Smooth muscle cell of bladder (primary cell): ENCODE results near the gene CYP2R1. TPM values are rescaled to one million over a fixed set of nuclear protein-coding genes. Genes with fewer than 3 reads are reported as not detected.

Experiments
- total RNA-seq: library from RNA; depleted of rRNA; stranded (reverse); fragments of >200 nt; gene quantifications from 2 replicates; pipeline ENCODE4 v1.2.3, GENCODE V29; 2014

The CYP2R1 gene, protein sequence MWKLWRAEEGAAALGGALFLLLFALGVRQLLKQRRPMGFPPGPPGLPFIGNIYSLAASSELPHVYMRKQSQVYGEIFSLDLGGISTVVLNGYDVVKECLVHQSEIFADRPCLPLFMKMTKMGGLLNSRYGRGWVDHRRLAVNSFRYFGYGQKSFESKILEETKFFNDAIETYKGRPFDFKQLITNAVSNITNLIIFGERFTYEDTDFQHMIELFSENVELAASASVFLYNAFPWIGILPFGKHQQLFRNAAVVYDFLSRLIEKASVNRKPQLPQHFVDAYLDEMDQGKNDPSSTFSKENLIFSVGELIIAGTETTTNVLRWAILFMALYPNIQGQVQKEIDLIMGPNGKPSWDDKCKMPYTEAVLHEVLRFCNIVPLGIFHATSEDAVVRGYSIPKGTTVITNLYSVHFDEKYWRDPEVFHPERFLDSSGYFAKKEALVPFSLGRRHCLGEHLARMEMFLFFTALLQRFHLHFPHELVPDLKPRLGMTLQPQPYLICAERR
- 3.7 and 6.4 TPM in 2 replicates for total RNA-seq

DNA sequence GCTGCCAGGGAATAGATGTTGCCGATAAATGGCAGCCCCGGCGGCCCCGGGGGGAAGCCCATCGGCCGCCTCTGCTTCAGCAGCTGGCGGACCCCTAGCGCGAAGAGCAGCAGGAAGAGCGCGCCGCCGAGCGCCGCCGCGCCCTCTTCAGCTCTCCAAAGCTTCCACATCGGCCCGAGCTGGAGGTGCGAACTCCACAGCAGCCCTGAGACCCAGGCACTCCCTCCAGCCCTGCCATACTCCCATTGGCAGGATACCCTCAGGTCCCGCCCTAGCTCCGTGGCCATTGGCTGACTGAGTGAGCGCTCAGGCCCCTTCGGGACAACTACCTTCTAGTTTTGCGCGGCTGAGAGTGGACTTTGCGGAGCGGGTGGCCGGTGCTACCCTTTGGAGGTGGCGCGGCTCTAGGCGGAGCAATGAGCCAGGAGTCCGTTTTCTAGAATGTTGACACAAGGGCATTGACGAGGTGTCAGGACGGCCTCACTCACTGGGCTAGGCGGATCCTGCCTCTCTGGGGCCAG lies at the start of gene CYP2R1:
TSS of gene CYP2R1 (minus strand) at position 196 of the 521 bp plus-strand sequence. CDS start at position 170, 26 bp downstream.

Other genes with a start within 250 kb of the CYP2R1 start
- 1.4 and 3.1 TPM in 2 replicates for gene PDE3B, start 248.4 kb downstream of the CYP2R1 start, total RNA-seq
- not detected in 2 replicates for gene CALCA, start 80.1 kb upstream of the CYP2R1 start, total RNA-seq
- gene CALCB, start 181.4 kb upstream of the CYP2R1 start, total RNA-seq, result under 0.01 TPM in 1 of 2 replicates, not detected in the other
- under 0.01 TPM in 1 of 2 replicates, not detected in the other for gene INSC, start 222.7 kb upstream of the CYP2R1 start, total RNA-seq